ENCODE measurements around the gene TMEM106C. TPM values are rescaled to one million over a fixed set of nuclear protein-coding genes. Genes with fewer than 3 reads are reported as not detected.
"Not testable (repeated sequence)": the region's sequence is repeated elsewhere in the genome, so short reads cannot be mapped to it uniquely, and the experiment has no call there.

The TMEM106C gene
- total RNA-seq, 4 donors from 2014 or later = 24.1 to 92.7 (median 63.5) TPM

GRCh38 chr12:47954467-47955045 lies 8.8 kb upstream of the TMEM106C start:
- 75 to 94% methylated on average over 3 of the region's 4 CpGs for WGBS, 2 donors
- H3K36me3 ChIP-seq = no peaks in the 10 kb centered on the region
- H3K4me3 ChIP-seq = no peak overlapping the region
- intact Hi-C loops (cut with DNase I) = loop anchor here (10.0 kb wide), 2 partner anchors 90 to 230 kb away; partner anchors contain the start of gene ENDOU
- H3K9me3 ChIP-seq = no peaks in the 10 kb centered on the region
- no peaks in the 10 kb centered on the region for H3K27me3 ChIP-seq
- peaks cover 0 to 8% (median 4%) of the 10 kb centered on the region in 3 donors for H3K4me1 ChIP-seq
- TF ChIP-seq CTCF (IDR thresholded peaks at IDR 0.05) = no peak
- TF ChIP-seq POLR2A (IDR thresholded peaks at IDR 0.05) = no peak
- DNase-seq = no peak
- H3K27ac ChIP-seq = no peak overlapping the region

DNA sequence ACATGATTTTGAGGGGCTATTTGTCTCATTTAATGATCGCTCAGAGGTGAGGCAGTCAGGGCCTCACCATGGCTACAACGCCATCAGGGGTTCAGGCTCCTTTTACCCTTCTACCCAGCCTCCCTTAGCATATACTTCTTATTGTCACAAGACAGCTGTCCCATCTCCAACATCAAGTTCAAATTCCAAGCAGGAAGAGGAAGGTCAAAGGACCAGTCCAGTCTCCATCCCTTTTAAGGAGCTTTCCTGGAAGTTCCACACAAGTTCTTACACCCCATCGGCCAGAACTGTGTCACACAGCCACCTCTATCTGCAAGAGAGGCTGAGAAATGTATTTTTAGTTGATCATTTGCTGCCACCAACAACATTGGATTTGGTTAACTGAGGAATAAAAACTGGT lies 8.3 kb upstream of the TMEM106C start:
- intact Hi-C loops (cut with DNase I) = loop anchor here (10.0 kb wide), 2 partner anchors 90 to 230 kb away; partner anchors contain the start of gene ENDOU

GRCh38 chr12:47957671-47958070 lies 5.7 kb upstream of the TMEM106C start:
- H3K36me3 ChIP-seq, H3K4me3 ChIP-seq, H3K4me1 ChIP-seq, H3K9me3 ChIP-seq, DNase-seq, H3K27ac ChIP-seq, H3K27me3 ChIP-seq: not testable (repeated sequence)
- intact Hi-C loops (cut with DNase I) = loop anchor here (10.0 kb wide), 2 partner anchors 93 to 233 kb away; partner anchors contain the start of gene ENDOU
- WGBS, 2 donors = no CpG with 5 or more reads among the region's 1 CpG

More for the DNA sequence above, 8.3 kb upstream of the TMEM106C start:
- Histone ChIP-seq H3K4me3 (no peak overlapping the region), H3K27me3 (no peaks in the 10 kb centered on the region), H3K9me3 (no peaks in the 10 kb centered on the region), H3K4me1 (peaks cover 0 to 3% (median 0%) of the 10 kb centered on the region in 3 donors), H3K36me3 (no peaks in the 10 kb centered on the region), H3K27ac (no peak overlapping the region)
- TF ChIP-seq CTCF (IDR thresholded peaks at IDR 0.05) (no peak), POLR2A (IDR thresholded peaks at IDR 0.05) (no peak)
- DNase-seq = no peak
- WGBS, 2 donors = 68 to 90% methylated on average over 2 to 3 of the region's 3 CpGs

- 78 to 89% methylated on average over 8 to 11 of the region's 11 CpGs for WGBS, 2 donors
- TF ChIP-seq CTCF (IDR thresholded peaks at IDR 0.05) (no peak), POLR2A (IDR thresholded peaks at IDR 0.05) (no peak)
- intact Hi-C loops (cut with DNase I) = loop anchor here (10.0 kb wide), 1 partner anchor 203 kb away; no protein-coding TSS in a partner anchor
- no peak for DNase-seq
- Histone ChIP-seq H3K27ac (no peak overlapping the region), H3K27me3 (peaks cover 0 to 5% (median 0%) of the 10 kb centered on the region in 4 donors), H3K9me3 (no peaks in the 10 kb centered on the region), H3K4me1 (peaks cover 7 to 33% (median 9%) of the 10 kb centered on the region in 3 donors), H3K4me3 (no peak overlapping the region), H3K36me3 (peaks cover 0 to 17% (median 0%) of the 10 kb centered on the region in 3 donors)
Observed at GRCh38 chr12:47962198-47962597, 1.2 kb upstream of the TMEM106C start.

GRCh38 chr12:47964106-47964728 lies 821 bp downstream of the TMEM106C start:
- peaks cover 0 to 37% (median 0%) of the 10 kb centered on the region in 3 donors for H3K36me3 ChIP-seq
- H3K4me3 ChIP-seq = peak overlapping the region; percentile 73 to 91 (median 78)
- peak overlapping the region in 3 of 4 donors; percentile 67 to 83 (median 78) for H3K27ac ChIP-seq
- TF ChIP-seq POLR2A (IDR thresholded peaks at IDR 0.05) = no peak
- peaks cover 7 to 43% (median 9%) of the 10 kb centered on the region in 3 donors for H3K4me1 ChIP-seq
- peaks cover 0 to 5% (median 0%) of the 10 kb centered on the region in 4 donors for H3K27me3 ChIP-seq
- intact Hi-C loops (cut with DNase I) = loop anchor here (10.0 kb wide), 1 partner anchor 201 kb away; no protein-coding TSS in a partner anchor
- 14 to 35% methylated on average over 5 to 16 of the region's 18 CpGs for WGBS, 2 donors
- no peak for DNase-seq
- no peaks in the 10 kb centered on the region for H3K9me3 ChIP-seq

DNA sequence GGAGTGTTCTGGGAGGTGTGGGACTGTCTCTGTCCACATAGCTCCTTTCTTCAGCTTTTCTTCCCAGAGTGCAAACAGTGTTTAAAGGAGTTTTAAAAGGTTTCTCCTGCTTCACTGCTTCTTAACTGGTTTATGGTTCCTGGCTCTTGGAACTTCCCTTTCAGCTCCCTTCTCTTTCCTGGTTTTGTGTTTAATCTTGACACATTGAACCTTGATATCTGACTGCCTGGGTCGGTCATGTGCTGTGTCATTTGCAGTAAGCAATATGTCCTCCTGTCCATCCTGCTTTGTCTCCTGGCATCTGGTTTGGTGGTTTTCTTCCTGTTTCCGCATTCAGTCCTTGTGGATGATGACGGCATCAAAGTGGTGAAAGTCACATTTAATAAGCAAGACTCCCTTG lies 2.2 kb downstream of the TMEM106C start:
- intact Hi-C loops (cut with DNase I) = loop anchor here (10.0 kb wide), 1 partner anchor 199 kb away; no protein-coding TSS in a partner anchor
- Histone ChIP-seq H3K9me3 (no peaks in the 10 kb centered on the region), H3K27ac (no peak overlapping the region), H3K27me3 (peaks cover 0 to 5% (median 0%) of the 10 kb centered on the region in 4 donors), H3K4me1 (peaks cover 7 to 43% (median 9%) of the 10 kb centered on the region in 3 donors), H3K4me3 (no peak overlapping the region), H3K36me3 (peaks cover 0 to 40% (median 0%) of the 10 kb centered on the region in 3 donors)
- no peak for DNase-seq
- WGBS, 2 donors = 82 to 84% methylated on average over 3 of the region's 3 CpGs
- TF ChIP-seq POLR2A (IDR thresholded peaks at IDR 0.05) = no peak
- TF ChIP-seq CTCF (IDR thresholded peaks at IDR 0.05) = no peak
